ENCODE data around the gene EPB41L4A.

DNA sequence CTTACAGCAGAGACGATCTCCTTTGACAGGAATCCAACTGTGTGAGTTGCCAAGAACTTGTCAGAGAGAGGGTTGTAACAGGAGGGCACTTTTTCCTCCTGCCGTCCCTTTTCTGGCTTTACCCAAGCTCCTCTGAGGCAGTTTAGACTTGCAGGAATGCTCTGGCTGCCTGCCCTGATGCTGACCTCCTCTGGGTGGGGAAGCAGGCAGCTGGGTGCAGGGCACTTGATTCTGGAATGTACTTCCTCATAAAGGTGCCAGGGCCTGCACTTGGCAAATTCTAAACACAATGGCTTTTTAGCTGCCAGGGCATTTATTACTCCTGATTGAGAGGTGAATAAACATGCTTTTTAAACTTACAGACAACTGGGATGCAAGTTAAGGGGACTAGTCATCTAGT is 190.4 kb downstream of the EPB41L4A start:
- TF ChIP-seq, protein P1, sequence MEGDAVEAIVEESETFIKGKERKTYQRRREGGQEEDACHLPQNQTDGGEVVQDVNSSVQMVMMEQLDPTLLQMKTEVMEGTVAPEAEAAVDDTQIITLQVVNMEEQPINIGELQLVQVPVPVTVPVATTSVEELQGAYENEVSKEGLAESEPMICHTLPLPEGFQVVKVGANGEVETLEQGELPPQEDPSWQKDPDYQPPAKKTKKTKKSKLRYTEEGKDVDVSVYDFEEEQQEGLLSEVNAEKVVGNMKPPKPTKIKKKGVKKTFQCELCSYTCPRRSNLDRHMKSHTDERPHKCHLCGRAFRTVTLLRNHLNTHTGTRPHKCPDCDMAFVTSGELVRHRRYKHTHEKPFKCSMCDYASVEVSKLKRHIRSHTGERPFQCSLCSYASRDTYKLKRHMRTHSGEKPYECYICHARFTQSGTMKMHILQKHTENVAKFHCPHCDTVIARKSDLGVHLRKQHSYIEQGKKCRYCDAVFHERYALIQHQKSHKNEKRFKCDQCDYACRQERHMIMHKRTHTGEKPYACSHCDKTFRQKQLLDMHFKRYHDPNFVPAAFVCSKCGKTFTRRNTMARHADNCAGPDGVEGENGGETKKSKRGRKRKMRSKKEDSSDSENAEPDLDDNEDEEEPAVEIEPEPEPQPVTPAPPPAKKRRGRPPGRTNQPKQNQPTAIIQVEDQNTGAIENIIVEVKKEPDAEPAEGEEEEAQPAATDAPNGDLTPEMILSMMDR (conservative IDR thresholded peaks at IDR 0.05 in 1 of 2, IDR thresholded peaks at IDR 0.05 in 1 of 2; ENCODE audit: low read depth in 1 of 2, low read length in 2 of 2): no peak
- no peak for TF ChIP-seq EZH2 (IDR thresholded peaks at IDR 0.05; ENCODE audit: low read length, missing control alignments)

Measured in fibroblast of lung (primary cell).